Fibroblast of skin of left quadriceps (primary cell): Measurements from ENCODE around the gene IL31.

Experiments
- DNase-seq, 2 experiments: peaks; one replicate each; pipeline ENCODE4 v3.0.0-alpha.2; 2013; ENCODE audit warnings: low read depth in 2 of 2

IL31 gene

DNA sequence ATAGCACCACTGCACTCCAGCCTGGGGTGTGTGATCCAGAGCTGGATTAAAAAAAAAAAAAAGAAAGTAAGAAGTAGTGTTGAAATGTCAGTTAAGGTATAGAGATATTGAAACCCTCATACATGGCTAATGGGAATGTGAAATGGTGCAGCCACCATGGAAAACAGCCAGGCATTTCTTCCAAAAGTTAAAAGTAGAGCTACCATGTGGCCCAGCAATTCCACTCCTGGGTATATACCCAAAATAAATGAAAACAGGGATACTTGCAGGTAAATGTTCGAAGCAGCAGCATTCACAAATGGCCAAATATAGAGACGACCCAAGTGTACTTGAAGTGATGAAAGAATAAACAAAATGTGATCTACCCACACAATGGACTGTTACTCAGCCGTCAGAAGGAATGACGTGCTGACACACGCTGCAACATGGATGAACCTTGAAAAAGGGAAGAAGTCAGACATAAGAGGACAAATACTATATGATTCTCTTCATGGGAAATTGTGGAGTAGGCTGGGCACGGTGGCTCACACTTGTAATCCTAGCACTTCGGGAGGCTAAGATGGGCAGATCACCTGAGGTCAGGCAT is 15.2 kb downstream of the IL31 start:
- no peak for DNase-seq

DNA sequence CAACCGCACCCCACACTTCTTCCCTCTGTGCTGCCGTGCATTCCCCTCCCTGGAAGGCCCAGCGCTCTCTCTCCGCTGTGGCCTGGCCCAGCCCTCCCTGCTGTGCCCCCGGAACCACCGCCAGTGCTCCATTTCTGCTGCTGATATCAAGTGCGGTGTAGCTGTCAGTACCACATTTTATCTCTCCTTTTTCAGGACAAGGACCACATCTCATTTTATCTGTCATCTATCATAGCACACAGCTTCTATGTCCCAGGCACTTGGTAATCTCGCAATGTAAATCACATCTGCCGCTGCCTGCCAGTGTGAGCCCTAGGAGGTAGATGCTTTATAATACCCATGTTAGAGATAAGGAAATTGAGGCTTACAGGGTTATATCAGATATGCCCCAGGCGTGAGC is 18.3 kb downstream of the IL31 start:
- DNase-seq = no peak

DNA sequence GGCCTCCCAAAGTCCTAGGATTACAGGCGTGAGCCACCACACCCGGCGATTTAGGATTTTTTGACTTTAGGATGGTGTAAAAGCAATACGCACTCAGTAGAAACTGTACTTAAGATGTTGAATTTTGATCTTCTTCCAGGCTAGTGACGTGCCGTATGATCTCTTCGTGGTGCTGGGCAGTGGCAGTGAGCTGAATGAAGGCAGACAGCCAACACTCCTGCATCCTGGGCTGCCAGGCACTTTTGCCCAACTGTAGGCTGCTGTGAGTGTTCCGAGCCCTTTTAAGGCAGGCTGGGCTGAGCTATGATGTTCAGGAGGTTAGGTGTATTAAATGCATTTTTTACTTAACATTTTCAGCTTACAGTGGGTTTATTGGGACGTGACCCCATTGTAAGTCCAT is 21.3 kb downstream of the IL31 start:
- DNase-seq = no peak

DNA sequence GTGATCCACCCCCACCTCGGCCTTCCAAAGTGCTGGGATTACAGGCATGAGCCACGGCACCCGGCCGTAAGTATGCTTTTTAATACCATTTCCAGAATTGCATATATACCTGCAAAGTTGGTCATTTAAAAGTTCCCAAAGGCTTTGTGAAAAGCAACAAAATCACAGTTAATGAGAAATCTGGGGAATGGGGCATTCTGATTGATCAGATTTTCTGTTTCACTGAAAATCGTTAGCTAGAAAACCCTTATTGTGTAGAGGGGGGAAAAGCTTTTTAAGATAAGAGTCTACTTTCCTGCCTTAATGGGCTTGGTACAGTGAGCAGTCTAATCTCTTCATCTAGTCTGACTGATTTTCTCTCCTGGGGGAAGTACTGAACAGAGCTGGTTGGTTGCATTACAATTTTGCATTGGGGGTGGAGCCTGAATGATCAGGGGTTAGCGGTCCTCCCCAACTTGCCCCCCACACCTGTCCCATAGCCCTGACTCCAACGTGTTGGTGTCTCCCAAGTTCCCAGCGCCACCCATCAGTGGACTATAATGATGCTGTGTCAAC is 23.8 kb downstream of the IL31 start:
- DNase-seq = no peak

DNA sequence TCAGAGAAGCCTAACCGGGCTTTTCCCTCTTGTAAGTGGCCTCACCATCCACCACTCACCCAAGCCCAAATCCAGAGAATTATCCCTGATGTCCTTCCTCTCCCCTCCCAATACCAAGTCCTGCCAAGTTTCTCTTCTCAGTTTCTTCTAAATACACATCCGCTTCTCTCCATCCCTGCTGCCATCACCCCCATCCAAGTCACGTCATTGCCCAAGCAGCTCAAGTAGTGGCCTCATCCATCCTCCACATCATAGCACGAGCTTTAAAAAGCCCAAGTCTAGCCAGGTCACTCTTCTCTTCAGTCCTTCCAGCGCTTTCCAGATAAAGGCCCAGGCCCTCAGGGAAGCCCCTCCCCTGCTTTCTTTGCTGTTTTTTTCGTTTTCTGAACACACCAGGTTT is 25.4 kb downstream of the IL31 start:
- no peak for DNase-seq

DNA sequence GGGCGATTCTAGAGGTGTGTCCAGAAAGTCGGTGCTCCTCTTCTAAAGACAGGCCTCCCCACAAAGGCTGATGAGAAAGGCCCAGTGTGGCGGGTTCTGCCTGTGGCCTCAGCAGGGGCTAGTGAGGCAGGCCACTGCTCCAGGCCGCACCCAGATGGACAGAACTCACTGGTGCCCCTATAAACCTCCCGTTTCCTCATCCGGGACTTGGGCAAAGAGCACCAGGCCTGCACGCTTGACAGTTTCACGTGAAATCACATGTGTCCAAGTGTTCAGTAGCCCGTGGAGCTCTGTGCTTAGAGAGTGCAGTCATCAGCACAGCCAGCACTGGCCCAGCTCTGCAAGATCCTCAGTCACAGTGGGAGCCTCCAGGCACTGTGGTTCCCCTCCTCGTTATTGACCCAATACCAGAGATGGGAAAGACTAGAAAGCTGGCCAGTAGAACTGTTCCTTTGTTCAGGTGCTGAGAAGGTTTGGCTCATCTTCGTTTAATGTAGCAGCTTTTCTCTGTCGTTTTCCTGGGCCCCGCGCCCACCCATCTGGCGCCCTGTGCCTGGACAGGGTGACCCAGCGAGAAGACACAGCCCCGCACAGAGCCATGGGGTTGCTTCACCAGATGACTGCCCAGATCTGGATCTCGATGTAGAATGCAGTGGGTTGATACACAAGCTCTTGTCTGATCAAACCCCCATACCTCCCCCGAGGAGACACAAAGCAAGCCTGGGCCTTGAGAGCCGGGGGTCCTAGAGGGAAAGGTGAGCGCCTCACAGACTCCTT is 26.3 kb downstream of the IL31 start:
- no peak for DNase-seq

DNA sequence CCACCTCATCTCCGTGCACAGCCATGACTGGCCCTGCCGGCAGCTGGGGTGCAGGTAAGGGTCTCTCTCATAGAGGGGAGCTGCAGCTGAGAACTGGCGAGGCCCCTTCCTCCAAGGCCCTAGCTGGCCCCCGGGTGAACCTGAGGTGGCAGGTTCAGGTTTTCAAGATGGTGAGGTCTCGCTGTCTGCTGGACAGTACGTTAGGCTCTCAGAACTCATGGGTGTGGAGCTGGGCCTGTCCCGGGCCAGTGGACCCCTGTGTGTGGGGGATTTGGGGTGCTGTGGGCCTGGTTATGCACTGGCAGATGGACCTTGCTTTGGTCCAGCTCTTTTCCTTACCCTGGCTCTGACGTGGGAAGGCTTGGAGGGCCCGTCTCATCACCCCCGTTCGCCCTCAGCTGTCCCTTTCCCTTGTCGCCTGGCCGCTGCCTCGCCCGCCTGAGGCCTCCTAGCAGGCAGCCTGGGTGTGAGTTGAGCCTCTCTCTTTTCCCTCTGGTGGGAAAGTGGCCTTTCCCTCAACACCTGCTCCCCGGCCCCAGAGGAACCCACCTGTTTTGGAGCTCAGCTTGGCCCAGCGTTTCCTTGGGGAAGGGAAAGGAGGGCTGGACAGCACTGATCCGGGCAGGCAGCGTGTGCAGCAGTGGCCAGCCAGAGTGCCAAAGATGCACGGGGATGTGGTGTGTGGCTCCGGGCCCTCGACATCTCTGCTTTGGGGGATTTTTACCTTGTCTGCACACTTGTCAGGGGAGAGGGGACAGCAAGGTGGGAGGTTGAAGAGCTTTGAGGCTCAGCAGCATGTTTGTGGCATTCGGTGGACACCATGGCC is 28.3 kb downstream of the IL31 start:
- no peak for DNase-seq

DNA sequence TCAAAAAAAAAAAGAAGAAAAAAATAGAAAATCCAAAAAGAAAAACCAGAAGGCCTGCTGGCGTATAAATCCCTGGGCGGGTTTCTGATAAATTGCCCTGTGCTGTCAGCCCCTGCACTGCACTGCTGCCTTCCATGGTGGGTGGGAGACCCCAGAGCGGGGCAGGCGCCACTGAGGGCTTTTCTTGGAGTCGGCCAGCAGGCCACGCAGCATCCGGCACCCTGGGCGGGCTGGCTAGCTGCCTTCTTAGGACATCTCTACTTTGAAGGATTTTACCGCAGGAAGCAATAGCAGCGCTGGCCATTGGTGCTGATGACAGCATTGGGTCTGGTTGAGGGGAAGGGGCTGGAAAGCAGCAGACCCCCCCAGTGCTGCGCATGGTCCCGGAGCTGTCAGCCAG is 29.1 kb downstream of the IL31 start:
- DNase-seq = no peak

DNA sequence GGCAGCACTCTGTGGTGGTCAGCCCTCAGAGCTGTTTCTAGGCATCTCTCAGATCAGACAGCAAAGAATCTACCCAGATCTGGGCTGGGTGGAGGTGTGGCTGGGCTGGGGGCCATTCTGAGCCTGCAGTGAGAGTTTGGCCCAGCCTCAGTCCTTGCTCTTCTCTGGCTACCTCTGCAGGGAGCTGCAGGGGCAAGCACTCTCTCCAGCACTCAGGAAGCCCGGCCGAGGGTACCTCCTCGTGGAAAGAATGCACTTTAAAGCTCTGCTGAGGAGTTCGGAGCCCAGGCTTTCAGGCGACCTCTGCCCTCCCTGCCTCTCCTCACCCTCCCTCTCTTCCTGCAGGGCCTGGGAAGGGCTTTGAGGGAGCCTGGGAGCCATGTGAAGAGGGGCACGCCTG is 31.2 kb downstream of the IL31 start:
- DNase-seq = no peak

DNA sequence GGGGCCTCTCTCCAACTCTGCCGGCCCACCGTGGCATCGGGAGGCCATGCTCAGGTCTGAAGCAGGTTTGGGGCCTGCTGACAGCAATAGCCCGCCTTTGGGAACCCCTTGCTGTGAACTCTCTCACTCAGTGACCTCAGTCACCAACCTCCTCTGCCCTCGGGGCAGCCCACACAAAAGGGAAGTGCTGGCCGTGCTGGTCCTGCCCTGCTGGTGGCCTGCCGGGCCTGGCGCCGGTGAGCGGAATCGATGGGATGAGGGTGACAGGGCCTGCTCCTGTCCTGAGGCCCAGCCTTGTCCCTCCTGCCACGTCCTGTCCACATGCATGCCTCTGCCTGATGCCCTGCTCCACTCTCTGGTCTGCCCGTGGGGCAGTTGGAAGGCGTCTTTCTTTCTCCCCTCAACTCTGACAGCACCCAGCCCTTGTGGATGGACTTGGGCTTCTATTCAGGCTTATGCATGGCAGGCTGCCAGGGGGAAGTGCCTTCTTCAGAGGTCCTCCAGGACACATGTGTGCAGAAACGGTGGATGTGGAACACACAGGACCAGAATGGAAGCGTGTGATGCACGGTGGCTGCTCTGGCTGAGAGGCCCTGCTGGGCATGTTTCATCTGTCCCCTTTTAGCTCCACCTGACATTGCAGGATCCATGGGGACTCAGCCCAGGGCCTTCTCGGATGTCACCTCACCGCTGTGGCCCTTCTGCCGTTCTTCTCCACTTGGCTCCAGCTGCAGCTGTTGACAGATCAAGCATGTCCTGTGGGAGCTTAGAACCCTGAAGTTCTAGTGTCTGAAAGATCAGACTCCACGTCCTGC is 31.9 kb downstream of the IL31 start:
- no peak for DNase-seq

DNA sequence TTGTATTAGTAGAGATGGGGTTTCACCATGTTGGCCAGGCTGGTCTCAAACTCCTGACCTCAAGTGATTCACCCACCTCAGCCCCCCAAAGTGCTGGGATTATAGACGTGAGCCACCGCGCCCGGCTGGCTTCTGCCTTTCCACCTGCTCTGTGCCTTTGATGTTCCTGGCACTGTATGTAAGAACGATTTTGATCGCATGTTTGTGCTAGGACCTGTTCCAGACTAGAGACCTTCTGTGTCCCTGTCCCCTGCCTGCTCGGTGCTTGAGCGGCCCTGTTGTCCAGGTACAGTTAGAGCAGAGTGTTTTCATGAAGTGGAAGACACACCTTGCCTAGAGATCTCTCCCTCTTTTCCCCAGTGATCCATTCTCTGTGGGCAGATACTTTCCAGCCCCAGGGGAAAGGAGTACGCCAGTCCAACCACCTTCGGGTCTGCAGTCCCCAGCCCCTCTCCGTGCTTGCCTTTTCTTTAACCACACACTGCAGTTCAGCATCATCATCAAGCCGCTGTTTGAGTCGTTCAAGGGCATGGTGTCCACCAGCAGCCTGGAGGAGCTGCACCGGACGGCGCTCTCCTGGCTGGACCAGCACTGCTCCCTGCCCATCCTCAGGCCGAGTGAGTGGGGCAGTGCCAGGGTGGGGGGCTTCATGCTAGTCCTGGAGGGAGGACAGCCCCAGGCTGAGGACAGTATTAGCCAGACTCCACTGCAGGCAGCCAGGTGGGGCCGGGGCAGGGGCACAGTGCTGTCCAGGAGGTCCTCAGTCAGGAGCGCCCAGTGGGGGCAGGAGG is 33.4 kb downstream of the IL31 start:
- DNase-seq = no peak

DNA sequence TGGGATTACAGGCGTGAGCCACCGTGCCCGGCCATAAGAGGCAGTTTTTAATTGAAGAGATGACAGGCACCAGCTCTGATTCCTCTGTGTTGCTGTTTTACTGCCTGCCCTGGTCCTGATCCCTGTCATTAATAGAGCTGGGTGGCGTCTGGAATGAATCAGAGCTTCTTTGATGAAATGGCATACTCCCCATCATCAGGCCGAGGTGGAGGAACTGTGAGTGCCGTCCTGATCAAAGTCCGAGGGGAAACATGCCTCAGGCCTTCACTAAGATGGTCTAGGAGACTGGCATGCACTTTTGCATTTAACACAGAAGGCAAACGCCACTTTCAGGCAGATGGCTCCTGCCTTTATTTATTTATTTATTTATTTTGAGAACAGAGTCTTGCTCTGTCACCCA is 34.1 kb downstream of the IL31 start:
- no peak for DNase-seq

DNA sequence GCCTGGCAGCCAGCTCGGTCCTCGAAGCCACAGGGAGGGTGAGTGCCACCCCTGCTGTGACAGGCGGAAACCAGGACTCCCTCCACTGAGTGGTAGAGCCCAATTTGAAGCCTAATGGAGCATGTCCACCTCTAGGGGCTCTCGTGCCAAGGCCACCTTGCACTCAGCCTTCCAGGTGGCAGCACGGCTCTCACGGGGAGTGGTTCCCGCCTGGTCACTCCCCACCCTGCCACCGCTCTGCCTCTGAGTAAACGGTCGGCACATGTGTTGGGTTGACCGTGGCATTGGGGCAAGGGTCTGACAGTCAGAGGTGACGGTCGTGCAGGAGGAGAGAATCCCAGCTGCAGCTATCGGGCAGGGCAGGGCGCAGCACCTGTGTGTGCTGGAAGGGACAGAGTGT is 34.8 kb downstream of the IL31 start:
- no peak for DNase-seq

DNA sequence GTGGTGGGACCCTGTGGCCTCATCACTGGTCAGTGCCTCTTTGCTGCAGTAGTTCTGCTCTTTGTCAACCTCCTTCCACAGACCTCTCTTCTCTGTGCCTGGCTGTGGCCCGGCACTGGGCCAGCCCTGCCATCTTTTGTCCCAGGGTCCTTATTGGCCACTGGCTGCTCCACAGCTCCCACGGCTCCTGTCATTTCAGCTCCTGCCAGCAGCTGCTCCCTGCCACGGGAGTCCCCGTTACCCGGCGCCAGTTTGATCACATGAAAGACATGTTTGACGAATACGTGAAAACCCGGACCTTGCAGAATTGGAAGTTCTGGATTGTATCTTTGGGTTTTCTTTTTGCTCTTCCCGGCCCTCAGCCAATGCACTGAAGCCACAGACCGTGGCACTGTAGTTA is 35.4 kb downstream of the IL31 start:
- no peak for DNase-seq

DNA sequence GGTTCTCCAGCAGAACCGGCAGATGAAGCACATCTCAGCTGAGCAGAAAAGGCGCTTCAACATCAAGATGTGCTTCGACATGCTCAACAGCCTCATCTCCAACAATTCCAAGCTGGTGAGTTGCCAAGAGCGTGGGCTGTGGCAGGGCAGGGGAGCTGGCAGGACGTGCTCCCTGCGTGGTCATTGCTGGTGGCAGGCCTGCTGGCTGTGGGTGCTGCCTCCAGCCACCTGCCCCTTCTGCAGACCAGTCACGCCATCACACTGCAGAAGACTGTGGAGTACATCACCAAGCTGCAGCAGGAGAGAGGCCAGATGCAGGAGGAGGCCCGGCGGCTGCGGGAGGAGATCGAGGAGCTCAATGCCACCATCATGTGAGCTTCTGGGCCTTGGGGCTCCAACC is 35.8 kb downstream of the IL31 start:
- DNase-seq = no peak

DNA sequence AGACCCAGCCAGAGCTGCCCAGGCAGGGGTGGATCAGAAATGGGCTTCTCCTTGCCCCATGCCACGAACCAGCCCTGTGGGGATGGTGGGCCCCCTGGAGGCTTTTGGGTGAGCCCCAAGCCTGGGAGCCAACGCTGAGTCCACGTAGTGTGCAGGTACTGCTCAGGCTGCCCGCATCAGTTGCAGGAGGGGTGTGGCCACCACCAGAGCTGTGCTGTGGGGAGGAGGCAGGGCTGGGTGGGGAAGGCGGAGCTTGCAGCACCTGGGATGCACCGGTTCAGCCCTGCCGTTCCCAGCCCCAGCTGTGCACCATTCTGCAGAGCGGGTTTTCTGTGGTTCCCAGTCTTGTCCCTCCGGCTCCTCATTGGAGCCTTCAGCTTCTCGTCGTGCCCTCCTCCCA is 36.3 kb downstream of the IL31 start:
- DNase-seq = no peak

DNA sequence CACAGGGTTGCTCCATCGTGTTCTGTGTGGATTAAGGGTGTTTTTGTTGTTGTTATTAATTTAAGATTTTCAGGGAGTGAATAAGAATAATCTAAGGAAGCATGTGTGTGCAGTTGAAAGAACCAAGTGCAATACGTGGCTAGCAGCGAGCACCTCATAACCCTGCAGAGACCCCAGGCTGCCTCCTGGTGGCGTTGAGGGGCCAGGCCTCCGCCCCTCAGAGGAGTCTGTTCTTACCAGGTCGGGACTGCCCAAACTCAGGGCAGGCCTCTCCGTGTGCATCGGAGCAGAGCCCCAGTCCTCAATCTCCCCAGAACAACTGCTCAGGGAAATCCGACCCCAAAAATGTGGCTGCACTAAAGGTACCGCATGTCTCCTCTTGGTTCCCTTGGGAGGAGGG is 36.8 kb downstream of the IL31 start:
- DNase-seq = no peak

DNA sequence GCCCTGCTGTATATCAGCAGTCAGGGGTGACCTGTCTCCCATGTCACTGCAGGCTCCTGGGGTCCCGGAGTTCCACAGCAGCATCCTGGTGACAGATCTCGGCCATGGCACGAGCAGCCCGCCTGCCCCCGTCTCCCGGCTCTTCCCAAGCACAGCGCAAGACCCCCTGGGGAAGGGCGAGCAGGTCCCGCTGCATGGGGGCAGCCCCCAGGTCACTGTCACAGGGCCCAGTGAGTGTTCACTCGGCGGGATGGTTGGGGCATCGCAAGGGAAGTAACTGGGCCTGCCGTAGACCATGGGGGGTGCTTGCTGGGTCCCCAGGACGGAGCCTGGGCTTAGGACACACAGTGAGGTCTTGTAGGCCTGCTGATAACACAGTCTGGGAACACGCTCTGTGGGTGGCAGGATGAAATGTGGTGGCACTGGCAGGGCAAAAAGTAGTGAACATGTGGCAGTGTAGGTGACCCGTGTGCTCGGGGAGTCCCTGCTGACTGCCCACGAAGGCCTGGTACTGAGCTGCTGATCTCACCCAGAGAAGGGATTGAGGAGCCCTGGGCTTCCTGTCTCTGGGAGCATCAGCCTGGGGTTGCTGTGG is 38.5 kb downstream of the IL31 start:
- DNase-seq = no peak

DNA sequence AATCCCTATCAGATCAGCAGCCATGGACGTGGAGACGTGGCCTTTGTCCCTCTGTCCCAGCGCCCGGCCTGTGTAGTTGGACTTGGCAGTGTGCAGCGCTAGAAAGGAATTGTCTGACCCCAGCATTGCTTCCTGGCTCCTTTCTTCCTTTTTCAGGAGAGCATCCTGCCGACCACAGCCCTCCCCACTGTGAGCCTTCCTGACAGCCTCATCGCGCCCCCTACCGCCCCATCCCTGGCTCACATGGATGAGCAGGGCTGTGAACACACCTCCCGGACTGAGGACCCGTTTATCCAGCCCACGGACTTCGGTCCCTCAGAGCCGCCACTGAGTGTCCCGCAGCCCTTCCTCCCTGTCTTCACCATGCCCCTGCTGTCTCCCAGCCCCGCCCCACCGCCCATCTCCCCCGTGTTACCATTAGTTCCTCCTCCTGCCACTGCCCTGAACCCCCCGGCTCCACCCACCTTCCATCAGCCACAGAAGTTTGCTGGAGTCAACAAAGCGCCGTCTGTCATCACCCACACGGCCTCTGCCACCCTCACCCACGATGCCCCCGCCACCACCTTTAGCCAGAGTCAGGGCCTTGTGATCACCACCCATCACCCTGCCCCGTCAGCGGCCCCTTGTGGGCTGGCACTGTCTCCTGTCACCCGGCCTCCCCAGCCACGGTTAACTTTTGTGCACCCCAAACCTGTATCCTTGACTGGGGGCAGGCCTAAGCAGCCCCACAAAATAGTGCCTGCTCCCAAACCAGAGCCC is 40.6 kb downstream of the IL31 start:
- DNase-seq = no peak

DNA sequence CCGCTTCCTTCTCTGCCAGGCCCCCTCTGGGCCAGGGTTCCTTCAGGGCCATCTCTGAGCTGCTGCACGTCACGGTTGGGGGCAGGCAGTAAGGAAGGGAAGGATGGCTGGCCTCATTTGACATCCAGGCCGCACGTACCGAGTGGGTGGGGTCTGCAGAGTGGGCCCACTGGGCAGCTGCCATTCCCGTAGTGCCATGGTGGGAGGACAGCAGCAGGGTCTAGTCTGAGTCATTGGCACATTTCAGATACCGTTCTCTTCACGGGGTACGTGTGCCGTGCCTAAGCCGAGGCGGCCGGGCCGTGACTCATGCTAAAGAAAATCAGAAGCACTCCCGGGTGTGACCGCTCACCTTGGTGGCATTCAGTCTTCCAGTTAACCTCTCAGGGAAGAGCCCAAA is 43.9 kb downstream of the IL31 start:
- no peak for DNase-seq
